Stimulated activated memory B cell treated with anti-CD40 and anti-IgM and Interleukin-4, amounts not matched to agents 10 μg/mL and 1 μg/mL and 100 μg/mL, for 72 hours (primary cell): ENCODE results near the gene ATIC.

Experiments used
- ATAC-seq: fragments of 150-1000 bp; cut with Tn5 transposase; 2 replicates; pipeline ENCODE4 v1.10.0; 2021
- H3K27ac Mint-ChIP-seq: one replicate; pipeline ENCODE4 v1.8.0; 2022; ENCODE audit warnings: mild to moderate bottlenecking, mixed read lengths
- H3K27me3 Mint-ChIP-seq: one replicate; pipeline ENCODE4 v1.8.0; 2022; ENCODE audit warnings: mixed read lengths
- H3K36me3 Mint-ChIP-seq: one replicate; pipeline ENCODE4 v1.8.0; 2022; ENCODE audit warnings: mixed read lengths
- H3K4me1 Mint-ChIP-seq: one replicate; pipeline ENCODE4 v1.8.0; 2022; ENCODE audit warnings: mixed read lengths
- H3K4me3 Mint-ChIP-seq: one replicate; pipeline ENCODE4 v1.8.0; 2022; ENCODE audit warnings: mild to moderate bottlenecking, moderate library complexity, mixed read lengths
- H3K9me3 Mint-ChIP-seq: one replicate; pipeline ENCODE4 v1.8.0; 2022; ENCODE audit warnings: mixed read lengths

ATIC gene

DNA sequence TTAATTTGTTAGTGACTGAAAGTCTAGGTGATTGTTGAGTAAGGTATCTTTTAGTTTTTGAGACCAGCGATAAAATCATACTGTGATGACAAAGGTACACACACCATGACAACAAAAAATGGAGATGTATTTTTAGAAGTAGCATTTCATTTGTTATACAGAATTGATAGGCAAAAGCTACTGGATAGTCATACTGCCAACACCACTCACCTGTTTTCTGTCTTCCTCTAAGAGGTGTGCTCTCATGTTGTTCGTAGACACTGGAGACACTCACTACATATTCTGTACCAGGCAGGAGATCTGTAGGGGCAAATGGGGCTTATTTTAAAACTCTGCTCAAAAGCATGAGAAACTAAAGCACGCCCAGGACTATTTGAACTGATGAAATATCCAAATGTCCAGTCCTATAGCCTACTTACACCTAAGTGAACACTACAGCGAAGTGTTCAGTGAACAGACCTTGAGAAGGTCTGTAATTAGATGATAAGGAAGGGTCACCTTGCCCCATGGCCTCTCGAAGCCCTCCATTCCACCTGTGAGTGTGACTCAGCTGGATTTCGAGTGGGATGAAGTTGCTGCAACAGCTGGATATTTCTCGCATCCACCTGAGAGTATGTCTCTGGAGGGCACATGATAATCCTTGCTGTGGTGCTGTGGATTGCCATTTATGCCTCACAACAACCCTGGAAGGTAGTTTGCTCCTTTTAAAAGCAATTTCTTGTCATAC, 76.3 kb downstream of the ATIC start:
- Mint-ChIP-seq H3K9me3 (no peaks in the 10 kb centered on the region), H3K27ac (no peak overlapping the region), H3K27me3 (no peaks in the 10 kb centered on the region), H3K4me1 (no peaks in the 10 kb centered on the region), H3K36me3 (no peaks in the 10 kb centered on the region), H3K4me3 (no peak overlapping the region)
- ATAC-seq: no peak

DNA sequence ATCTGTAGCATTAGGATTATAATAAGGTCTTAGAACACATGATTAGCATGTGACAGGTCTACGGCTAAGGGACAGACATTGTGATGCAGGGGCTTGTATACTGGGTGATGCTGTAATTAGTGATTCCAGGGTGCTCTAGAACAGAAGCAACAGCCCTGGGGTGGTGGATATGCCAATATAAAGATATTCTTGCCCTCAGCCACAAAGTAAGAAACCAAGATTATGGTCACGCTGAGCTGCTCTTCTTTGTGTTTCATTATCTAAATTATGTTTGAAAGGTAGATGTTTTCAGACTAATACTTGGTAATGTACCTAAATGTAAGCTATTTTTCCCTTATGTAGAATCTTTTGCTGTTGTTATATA, 78.7 kb downstream of the ATIC start:
- Mint-ChIP-seq H3K27me3 (peaks cover 7% of the 10 kb centered on the region), H3K4me3 (no peak overlapping the region), H3K36me3 (no peaks in the 10 kb centered on the region), H3K4me1 (no peaks in the 10 kb centered on the region), H3K9me3 (no peaks in the 10 kb centered on the region), H3K27ac (no peak overlapping the region)
- ATAC-seq: no peak

DNA sequence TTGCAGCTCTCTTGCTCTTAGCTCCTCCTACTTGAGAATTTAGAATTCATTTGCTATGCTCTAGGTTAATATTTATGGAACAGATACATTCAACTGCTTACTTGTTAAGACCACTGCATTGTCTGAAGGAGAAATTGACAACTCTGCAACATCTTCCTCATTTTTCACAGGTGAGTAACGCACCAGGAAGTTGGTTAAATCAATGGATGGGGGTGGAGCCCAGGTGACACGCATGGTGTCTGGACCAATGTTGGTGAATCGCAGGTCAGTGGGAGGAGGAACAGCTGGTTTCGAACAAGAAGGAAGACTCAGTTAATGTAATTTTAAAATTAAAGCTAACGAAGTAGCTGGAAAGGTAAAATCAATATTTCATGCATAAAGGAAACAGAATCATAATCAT, 79.7 kb downstream of the ATIC start:
- no peak overlapping the region for H3K4me3 Mint-ChIP-seq
- no peak overlapping the region for H3K27ac Mint-ChIP-seq
- peaks cover 10% of the 10 kb centered on the region for H3K27me3 Mint-ChIP-seq
- no peak for ATAC-seq
- H3K4me1 Mint-ChIP-seq: no peaks in the 10 kb centered on the region
- no peaks in the 10 kb centered on the region for H3K9me3 Mint-ChIP-seq
- no peaks in the 10 kb centered on the region for H3K36me3 Mint-ChIP-seq

DNA sequence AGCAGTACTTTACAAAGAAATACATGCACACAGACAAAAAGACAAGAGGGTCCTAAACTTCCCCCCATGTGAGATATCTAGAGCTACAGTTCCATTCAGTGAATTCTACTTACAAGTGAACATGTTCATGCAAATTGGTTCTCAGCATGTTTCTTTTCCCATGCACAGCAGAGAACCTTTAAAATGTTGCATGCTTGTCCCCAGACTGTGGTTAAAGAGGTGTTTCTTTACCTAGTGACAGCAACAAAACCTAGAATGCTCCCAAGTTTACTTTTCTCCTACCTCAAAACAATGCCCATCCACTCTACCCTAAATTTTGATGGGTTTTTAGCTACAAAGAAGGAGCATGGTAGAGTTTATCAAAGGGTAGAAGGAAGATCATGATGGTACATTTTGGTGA, 80.3 kb downstream of the ATIC start:
- no peaks in the 10 kb centered on the region for H3K4me1 Mint-ChIP-seq
- no peak overlapping the region for H3K27ac Mint-ChIP-seq
- no peak overlapping the region for H3K4me3 Mint-ChIP-seq
- no peaks in the 10 kb centered on the region for H3K9me3 Mint-ChIP-seq
- ATAC-seq: no peak
- peaks cover 10% of the 10 kb centered on the region for H3K27me3 Mint-ChIP-seq
- no peaks in the 10 kb centered on the region for H3K36me3 Mint-ChIP-seq

DNA sequence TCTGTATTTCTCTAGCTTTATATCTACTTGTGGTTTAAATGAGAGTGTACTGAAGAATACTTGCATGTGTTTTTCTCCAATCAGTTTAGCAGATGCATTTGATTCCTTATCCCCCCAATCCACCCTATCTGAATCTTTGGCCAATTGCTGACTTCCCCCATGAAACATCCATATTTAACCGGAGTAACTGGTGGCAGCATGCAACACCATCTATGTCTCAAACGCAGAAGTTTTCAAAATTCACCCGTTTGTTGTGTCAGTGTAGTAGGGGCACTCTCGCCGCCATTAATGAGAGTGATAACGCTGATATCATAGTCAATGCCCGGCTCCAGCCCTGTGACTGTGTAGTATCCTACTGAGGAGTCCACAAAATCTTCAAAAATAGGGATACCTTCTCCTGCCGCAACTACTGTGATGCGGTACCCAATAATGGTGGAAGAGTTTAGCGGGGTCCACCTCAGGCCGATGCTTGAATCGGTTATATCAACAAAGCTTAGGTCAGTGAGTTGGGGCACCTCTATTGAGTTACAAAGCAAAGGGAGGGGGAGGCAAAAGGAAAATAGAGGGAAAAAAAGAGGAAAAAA, 80.9 kb downstream of the ATIC start:
- H3K9me3 Mint-ChIP-seq: no peaks in the 10 kb centered on the region
- no peaks in the 10 kb centered on the region for H3K4me1 Mint-ChIP-seq
- no peak overlapping the region for H3K4me3 Mint-ChIP-seq
- H3K36me3 Mint-ChIP-seq: no peaks in the 10 kb centered on the region
- H3K27ac Mint-ChIP-seq: no peak overlapping the region
- peaks cover 10% of the 10 kb centered on the region for H3K27me3 Mint-ChIP-seq
- ATAC-seq: no peak

DNA sequence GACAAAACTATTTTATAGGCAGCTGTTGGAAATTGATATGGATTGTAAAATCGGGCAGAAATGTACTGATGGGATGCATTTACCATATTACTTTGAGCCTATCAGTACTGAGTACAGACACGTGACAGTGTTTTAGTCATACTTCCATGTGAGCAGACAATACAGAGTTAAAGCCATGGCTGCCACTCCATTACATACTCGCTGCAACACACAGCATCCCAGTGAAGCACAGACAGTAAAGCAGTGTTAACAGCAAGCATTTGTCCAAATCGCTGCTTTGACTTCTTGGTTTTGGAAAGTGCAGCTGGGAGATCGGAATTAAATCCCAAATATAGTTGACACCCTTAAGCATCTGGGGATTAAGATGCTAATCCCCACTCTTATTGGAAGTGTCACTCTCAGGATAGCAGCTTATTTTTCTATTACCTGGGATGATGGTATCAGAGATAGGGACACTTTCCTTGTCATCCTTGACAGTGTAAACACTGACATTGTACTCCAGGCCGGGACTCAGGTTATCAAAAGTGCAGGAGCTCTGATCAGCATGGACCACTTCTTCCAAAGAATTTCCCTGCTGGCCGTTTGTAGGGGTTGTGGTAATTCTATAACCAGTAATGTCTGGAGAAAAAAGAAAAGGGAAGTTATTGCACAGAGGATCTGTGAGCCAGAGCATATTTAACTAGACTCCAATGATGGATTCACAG, 82.4 kb downstream of the ATIC start:
- no peak overlapping the region for H3K4me3 Mint-ChIP-seq
- H3K36me3 Mint-ChIP-seq: no peaks in the 10 kb centered on the region
- ATAC-seq: no peak
- no peak overlapping the region for H3K27ac Mint-ChIP-seq
- H3K27me3 Mint-ChIP-seq: peaks cover 23% of the 10 kb centered on the region
- H3K9me3 Mint-ChIP-seq: no peaks in the 10 kb centered on the region
- H3K4me1 Mint-ChIP-seq: no peaks in the 10 kb centered on the region

DNA sequence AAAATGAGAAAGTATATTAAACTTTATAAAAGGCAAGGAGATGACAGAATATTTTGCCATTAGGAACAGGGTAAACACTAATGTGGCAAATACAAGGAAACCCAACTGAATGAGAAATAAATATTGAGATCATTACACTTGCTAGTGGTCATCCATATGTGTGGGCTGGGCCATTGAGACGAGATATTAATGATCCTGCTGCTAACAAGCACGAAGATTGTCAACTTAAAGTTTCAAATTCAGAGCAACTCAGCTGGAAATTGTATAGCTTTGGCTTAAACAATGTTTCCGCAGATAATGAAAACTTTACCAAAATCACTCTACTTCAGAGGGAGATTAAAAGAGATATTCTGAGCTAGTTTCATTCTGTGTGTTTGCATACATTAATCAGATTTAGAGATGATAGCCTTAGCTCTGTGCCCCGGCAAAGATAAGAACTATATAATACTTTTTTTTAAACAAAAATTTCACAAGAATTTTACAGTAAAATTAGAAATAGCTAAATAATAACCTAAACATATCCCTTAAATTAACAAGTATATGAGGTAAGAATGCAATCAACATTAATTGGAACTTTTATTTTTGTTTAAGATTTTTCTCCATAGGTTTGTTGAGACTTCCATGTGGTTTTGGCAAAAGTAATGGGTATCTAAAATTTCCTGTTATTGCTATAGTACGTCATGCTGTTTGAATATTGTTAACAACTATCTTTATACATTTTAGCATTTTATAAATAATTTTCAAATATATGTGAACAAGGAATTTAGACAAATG, 84.0 kb downstream of the ATIC start:
- ATAC-seq: no peak
- Mint-ChIP-seq H3K36me3 (no peaks in the 10 kb centered on the region), H3K27me3 (peaks cover 27% of the 10 kb centered on the region), H3K4me3 (no peak overlapping the region), H3K9me3 (no peaks in the 10 kb centered on the region), H3K27ac (no peak overlapping the region), H3K4me1 (no peaks in the 10 kb centered on the region)

DNA sequence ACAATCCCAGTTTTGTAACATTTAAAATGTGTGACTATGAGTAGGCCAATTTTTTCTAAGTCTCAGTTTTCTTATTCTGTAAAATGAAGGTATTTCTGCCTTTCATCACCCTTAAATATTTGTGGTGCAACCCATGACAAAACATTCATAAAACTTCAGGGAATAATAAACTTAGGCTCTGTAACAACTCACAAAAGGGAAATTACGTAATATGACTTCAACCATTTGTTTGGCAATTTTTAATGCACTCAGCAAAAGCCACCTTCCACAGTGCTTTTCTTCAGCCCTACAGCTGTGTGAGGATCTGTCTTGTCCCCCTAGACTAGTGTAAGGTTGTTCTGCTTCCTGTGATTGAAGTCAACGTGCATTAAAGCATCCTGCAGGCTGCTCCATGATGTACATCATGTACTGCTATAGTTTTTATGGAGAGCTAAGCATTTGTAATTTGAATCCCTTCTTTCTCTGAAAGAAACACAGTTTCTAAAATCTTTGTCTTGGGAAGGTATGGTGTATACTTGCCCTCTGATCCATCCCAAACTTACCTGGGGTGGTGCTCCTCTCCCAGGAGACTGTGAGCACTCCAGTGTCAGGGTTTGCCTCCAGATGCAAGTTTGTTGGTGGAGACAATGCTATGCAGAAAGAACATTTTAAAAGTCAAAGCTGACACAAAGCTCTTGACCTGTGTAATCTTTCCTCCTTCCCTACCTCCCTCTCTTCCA, 84.9 kb downstream of the ATIC start:
- H3K27me3 Mint-ChIP-seq: peaks cover 27% of the 10 kb centered on the region

DNA sequence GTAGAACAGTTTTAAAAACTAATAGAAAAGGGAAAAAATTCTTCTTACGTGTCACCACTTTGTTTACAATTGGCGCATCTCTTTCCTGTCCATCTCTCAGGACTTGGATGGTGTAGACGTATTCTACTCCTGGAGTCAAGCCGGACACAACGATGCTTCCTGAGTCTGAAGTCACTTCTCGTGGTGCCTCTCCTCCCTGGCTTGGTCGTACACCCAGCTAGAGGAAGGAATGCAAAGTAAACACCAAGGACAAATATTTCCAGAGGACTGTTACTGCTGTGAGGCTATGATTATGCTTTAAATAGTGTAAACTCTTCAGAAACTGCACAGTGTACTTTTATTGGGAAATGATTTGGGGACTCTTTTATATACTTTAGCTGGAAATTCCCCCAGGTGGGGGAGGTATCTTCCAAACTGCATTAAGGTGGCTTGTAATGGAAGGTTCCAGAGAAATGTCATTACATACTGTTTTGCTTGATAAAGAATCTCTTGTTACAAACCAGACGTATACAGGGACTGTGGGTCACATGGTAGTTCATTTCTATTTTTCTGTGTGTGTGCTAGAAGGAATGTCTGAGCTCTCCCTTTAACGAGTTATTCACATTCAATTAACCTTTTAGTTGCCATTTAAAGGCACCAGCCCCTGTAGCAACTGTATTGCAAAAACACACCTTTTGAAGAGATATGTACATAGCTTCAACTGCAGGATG, 85.9 kb downstream of the ATIC start:
- Mint-ChIP-seq H3K36me3 (no peaks in the 10 kb centered on the region), H3K4me1 (no peaks in the 10 kb centered on the region), H3K9me3 (no peaks in the 10 kb centered on the region), H3K27me3 (peaks cover 27% of the 10 kb centered on the region), H3K4me3 (no peak overlapping the region), H3K27ac (no peak overlapping the region)
- ATAC-seq: no peak

More for the DNA sequence above, 84.9 kb downstream of the ATIC start:
- H3K36me3 Mint-ChIP-seq: no peaks in the 10 kb centered on the region
- H3K4me3 Mint-ChIP-seq: no peak overlapping the region
- no peaks in the 10 kb centered on the region for H3K4me1 Mint-ChIP-seq
- H3K27ac Mint-ChIP-seq: no peak overlapping the region
- H3K9me3 Mint-ChIP-seq: no peaks in the 10 kb centered on the region
- ATAC-seq: no peak

DNA sequence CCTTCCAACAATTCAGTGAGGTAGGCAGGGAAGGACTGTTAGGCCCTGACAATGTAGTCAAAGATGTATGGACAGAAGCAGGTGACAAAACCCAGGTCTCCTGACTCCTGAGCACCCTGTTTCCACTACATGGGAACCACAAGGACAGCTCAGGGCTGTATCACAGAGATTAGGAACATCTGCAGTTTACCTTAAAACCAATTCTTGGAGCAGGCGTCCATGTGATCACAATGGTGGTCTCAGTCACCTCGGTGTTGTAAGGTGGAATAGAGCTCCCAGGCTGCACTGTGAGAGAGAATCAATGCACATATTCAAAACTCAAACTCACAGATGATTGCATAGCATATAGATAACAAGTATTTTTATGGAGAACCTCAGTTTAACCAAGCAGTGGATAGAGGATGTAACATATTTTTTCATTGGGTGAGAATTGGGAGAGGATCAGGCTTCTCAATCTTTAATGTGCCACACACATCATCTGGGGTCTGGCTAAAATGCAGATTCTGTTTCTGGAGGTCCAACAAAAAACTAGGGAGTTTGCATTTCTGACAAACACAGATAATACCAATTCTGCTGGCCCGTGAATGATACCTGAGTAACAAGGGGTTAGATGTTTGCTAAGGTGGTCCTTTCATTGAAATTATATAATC, 87.3 kb downstream of the ATIC start:
- Mint-ChIP-seq H3K4me3 (no peak overlapping the region), H3K27ac (no peak overlapping the region), H3K9me3 (no peaks in the 10 kb centered on the region), H3K4me1 (no peaks in the 10 kb centered on the region), H3K36me3 (no peaks in the 10 kb centered on the region), H3K27me3 (peaks cover 27% of the 10 kb centered on the region)
- ATAC-seq: no peak
